Measurements from ENCODE around the gene HHIPL2. TPM values are rescaled to one million over a fixed set of nuclear protein-coding genes. Genes with fewer than 3 reads are reported as not detected.

The HHIPL2 gene
- under 1 TPM; 0.18 to 0.50 TPM for total RNA-seq

- ChIA-PET CTCF (no interaction called here), POLR2A (no interaction called here)
- Mint-ChIP-seq H3K27ac (no peak within 1 kb of the TSS), H3K27me3 (ENCODE audit: low read depth) (peaks cover 11% of the 10 kb centered on the region), H3K36me3 (ENCODE audit: low read depth) (no peaks in the 10 kb centered on the region), H3K4me1 (ENCODE audit: low read depth) (no peaks in the 10 kb centered on the region), H3K4me3 (no peak within 1 kb of the TSS), H3K9me3 (ENCODE audit: insufficient read depth) (no peaks in the 10 kb centered on the region)
- DNase-seq, result no peak
- ATAC-seq, result no peak
Observed at GRCh38 chr1:222547944-222548671, at the start of gene HHIPL2. HHIPL2 (minus strand) TSS chr1:222548104; CDS start chr1:222548044, 60 bp downstream.

- ChIA-PET POLR2A (no interaction called here), CTCF (no interaction called here)
- no peaks in the 10 kb centered on the region for H3K36me3 Mint-ChIP-seq (ENCODE audit: low read depth)
Observed at GRCh38 chr1:222596696-222597095, 48.8 kb upstream of the HHIPL2 start.

GRCh38 chr1:222594789-222595188 lies 46.9 kb upstream of the HHIPL2 start:
- H3K4me1 Mint-ChIP-seq (ENCODE audit: low read depth), result peaks cover 9% of the 10 kb centered on the region
- H3K9me3 Mint-ChIP-seq (ENCODE audit: insufficient read depth), result no peaks in the 10 kb centered on the region
- peaks cover 1% of the 10 kb centered on the region for H3K36me3 Mint-ChIP-seq (ENCODE audit: low read depth)
- peaks cover 2% of the 10 kb centered on the region for H3K27me3 Mint-ChIP-seq (ENCODE audit: low read depth)
- ChIA-PET CTCF (interaction anchor here (1.4 kb wide), 1 partner anchor 40 kb away, joined by 5 read pairs; no protein-coding TSS in a partner anchor), POLR2A (interaction anchor here (0.6 kb wide), 1 partner anchor 59 kb away, joined by 3 read pairs; no protein-coding TSS in a partner anchor)
- no peak overlapping the region for H3K4me3 Mint-ChIP-seq
- H3K27ac Mint-ChIP-seq, result no peak overlapping the region
- DNase-seq, result no peak
- no peak for ATAC-seq

More at GRCh38 chr1:222596696-222597095, 48.8 kb upstream of the HHIPL2 start:
- Mint-ChIP-seq H3K27ac (no peak overlapping the region), H3K4me1 (ENCODE audit: low read depth) (no peaks in the 10 kb centered on the region), H3K27me3 (ENCODE audit: low read depth) (peaks cover 4% of the 10 kb centered on the region), H3K4me3 (no peak overlapping the region), H3K9me3 (ENCODE audit: insufficient read depth) (no peaks in the 10 kb centered on the region)
- no peak for DNase-seq
- ATAC-seq, result no peak

DNA sequence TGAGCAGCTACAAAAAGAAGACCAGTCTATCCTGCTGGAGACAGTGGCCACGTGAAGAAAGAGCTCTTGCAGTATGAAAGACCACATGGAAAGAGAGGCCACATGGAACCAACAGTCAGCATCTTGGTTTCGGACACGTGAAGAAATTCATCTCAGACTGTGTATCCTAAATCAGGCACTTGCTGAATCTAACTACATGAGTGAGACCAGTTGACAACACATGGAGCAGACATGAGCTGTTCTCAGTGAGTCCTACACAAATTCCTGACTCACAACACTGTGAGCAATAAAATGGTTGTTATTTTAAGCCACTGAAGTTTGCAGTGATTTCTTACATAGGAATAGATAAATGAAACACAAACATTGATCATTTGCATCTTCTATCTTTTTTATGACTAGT lies 44.3 kb upstream of the HHIPL2 start:
- no peak overlapping the region for H3K27ac Mint-ChIP-seq
- H3K4me1 Mint-ChIP-seq (ENCODE audit: low read depth), result peaks cover 32% of the 10 kb centered on the region
- POLR2A ChIA-PET, result interaction anchor here (0.8 kb wide), 1 partner anchor 121 kb away, joined by 3 read pairs; no protein-coding TSS in a partner anchor

DNA sequence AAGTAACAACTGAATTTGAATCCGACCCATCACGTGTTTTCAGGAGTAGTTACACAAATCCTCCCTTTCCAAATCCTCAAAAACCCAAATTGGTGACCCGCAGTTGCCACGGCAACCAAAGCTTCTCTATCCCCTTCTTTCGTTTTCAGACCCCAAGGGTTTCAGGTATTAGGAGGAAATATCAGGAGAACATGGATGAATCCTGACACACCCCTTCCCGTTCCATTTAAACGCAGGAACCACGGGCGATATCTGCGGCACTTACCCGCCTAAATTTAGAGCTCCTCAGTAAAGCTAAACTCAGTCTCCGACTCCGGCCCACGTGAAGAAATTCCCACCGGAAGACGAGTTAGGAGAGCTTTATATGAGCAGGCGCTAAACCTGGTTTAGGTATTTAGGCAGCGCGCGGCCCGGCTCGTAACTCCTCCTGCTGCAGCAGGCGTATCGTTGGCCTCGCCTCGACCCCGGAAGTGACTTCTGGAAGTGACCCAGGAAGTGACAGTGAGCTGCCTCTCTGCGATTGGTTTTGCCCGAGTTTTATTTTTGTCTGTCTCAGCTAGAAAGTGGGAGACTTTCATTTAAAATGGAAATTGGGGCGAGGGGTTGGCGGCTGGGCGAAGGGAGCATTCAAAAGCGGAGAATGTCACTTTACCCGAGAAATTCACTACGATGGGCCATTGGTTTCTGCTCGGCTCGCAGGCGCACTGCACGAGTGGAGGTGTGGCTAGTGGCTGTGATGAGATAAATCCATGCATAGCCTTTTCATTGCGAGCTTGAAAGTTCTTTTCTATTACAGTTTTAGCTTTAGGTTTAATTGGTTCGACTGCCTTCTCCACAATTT lies 41.8 kb upstream of the HHIPL2 start, which contains the start of gene TAF1A:
TSS of gene TAF1A (minus strand) at position 472 of the 841 bp plus-strand sequence.
- ATAC-seq (peak; percentile 100), DNase-seq (peak; percentile 92)
- Mint-ChIP-seq H3K4me3 (peak within 1 kb of the TSS; percentile 97), H3K4me1 (ENCODE audit: low read depth) (peaks cover 42% of the 10 kb centered on the region), H3K36me3 (ENCODE audit: low read depth) (peaks cover 26% of the 10 kb centered on the region), H3K9me3 (ENCODE audit: insufficient read depth) (no peaks in the 10 kb centered on the region), H3K27ac (peak within 1 kb of the TSS; percentile 99), H3K27me3 (ENCODE audit: low read depth) (no peaks in the 10 kb centered on the region)
- ChIA-PET POLR2A (interaction anchor here (0.5 to 1.6 kb wide), 9 partner anchors 9 to 123 kb away, joined by 3 to 8 read pairs (median 4); partner anchors contain the start of genes AIDA and BROX), CTCF (interaction anchor here (0.7 to 3.3 kb wide), 10 partner anchors 9 to 125 kb away, joined by 3 to 30 read pairs (median 4); no protein-coding TSS in a partner anchor)

More for the DNA sequence above, 44.3 kb upstream of the HHIPL2 start:
- ATAC-seq (no peak), DNase-seq (no peak)
- no peak overlapping the region for H3K4me3 Mint-ChIP-seq
- H3K27me3 Mint-ChIP-seq (ENCODE audit: low read depth), result no peaks in the 10 kb centered on the region
- H3K36me3 Mint-ChIP-seq (ENCODE audit: low read depth), result peaks cover 14% of the 10 kb centered on the region
- CTCF ChIA-PET, result interaction anchor here (0.6 kb wide), 1 partner anchor 120 kb away, joined by 3 read pairs; no protein-coding TSS in a partner anchor
- H3K9me3 Mint-ChIP-seq (ENCODE audit: insufficient read depth), result no peaks in the 10 kb centered on the region

DNA sequence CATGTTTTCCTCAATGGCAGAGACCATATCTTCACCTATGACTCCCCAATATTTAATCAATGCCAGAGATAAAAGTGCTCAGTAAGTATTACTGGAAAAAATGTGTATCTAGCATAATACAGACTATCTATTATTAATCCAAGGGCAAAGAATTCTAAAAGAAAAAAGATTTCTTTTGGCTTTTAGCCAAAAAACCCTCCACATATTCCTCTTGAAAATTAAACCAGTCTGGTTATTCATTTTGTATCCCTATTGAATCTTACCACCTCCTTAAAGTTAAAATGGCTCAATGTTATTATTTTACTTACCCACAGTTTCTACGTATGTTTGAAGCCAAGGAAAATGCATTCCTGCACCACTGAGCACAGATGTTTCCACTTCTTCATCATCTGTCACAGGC lies 40.2 kb upstream of the HHIPL2 start:
- Mint-ChIP-seq H3K4me3 (no peak overlapping the region), H3K9me3 (ENCODE audit: insufficient read depth) (no peaks in the 10 kb centered on the region), H3K36me3 (ENCODE audit: low read depth) (peaks cover 33% of the 10 kb centered on the region), H3K27me3 (ENCODE audit: low read depth) (no peaks in the 10 kb centered on the region), H3K27ac (no peak overlapping the region), H3K4me1 (ENCODE audit: low read depth) (peaks cover 42% of the 10 kb centered on the region)
- CTCF ChIA-PET, result no interaction called here
- no peak for ATAC-seq
- no peak for DNase-seq
- POLR2A ChIA-PET, result no interaction called here

- H3K36me3 Mint-ChIP-seq (ENCODE audit: low read depth), result peaks cover 45% of the 10 kb centered on the region
- no peak for ATAC-seq
- no peaks in the 10 kb centered on the region for H3K27me3 Mint-ChIP-seq (ENCODE audit: low read depth)
- H3K4me3 Mint-ChIP-seq, result no peak overlapping the region
- H3K4me1 Mint-ChIP-seq (ENCODE audit: low read depth), result peaks cover 45% of the 10 kb centered on the region
- no peak overlapping the region for H3K27ac Mint-ChIP-seq
- ChIA-PET CTCF (interaction anchor here (1.7 kb wide), 1 partner anchor 23 kb away, joined by 6 read pairs; no protein-coding TSS in a partner anchor), POLR2A (no interaction called here)
- DNase-seq, result no peak
- no peaks in the 10 kb centered on the region for H3K9me3 Mint-ChIP-seq (ENCODE audit: insufficient read depth)
Observed at GRCh38 chr1:222586842-222587241, 38.9 kb upstream of the HHIPL2 start.

- Mint-ChIP-seq H3K27me3 (ENCODE audit: low read depth) (no peaks in the 10 kb centered on the region), H3K9me3 (ENCODE audit: insufficient read depth) (no peaks in the 10 kb centered on the region), H3K36me3 (ENCODE audit: low read depth) (peaks cover 47% of the 10 kb centered on the region), H3K4me1 (ENCODE audit: low read depth) (peaks cover 20% of the 10 kb centered on the region), H3K27ac (no peak overlapping the region), H3K4me3 (no peak overlapping the region)
- ChIA-PET POLR2A (no interaction called here), CTCF (no interaction called here)
- ATAC-seq (no peak), DNase-seq (no peak)
Observed at GRCh38 chr1:222583079-222583478, 35.2 kb upstream of the HHIPL2 start.

DNA sequence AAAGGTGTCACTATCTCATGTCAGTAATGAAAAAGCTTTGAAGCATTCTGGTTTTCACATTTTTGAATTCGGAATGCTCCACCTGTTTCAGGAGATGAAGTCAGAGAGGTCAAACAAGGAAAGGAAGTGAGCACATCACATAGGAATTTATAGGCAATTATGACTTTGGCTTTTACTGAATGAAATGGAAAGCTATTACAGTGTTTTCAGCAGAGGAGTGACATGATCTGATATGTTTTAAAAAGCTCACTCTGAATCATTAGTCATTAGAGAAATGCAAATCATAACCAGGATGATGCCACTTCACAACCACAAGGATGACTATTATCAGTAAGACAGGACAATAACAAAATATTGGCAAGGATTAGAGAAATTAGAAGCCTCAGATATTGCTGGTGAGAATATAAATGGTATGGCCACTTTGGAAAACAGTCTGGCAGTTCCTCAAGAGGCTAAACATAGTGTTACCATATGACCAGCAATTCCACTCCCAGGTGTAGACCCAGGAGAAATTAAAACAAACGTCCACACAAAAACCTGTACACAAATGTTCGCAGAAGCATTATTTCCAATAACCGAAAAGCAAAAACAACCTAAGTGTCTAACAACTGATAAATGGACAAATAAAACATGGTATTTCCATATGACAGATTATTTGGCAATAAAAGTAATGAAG lies 34.3 kb upstream of the HHIPL2 start:
- CTCF ChIA-PET, result interaction anchor here (1.6 kb wide), 1 partner anchor 52 kb away, joined by 4 read pairs; no protein-coding TSS in a partner anchor
- no peaks in the 10 kb centered on the region for H3K9me3 Mint-ChIP-seq (ENCODE audit: insufficient read depth)
- H3K4me1 Mint-ChIP-seq (ENCODE audit: low read depth), result peaks cover 14% of the 10 kb centered on the region
- H3K4me3 Mint-ChIP-seq, result no peak overlapping the region
- DNase-seq (no peak), ATAC-seq (no peak)
- H3K27me3 Mint-ChIP-seq (ENCODE audit: low read depth), result no peaks in the 10 kb centered on the region
- POLR2A ChIA-PET, result no interaction called here
- H3K27ac Mint-ChIP-seq, result no peak overlapping the region
- H3K36me3 Mint-ChIP-seq (ENCODE audit: low read depth), result peaks cover 45% of the 10 kb centered on the region

- Mint-ChIP-seq H3K4me3 (no peak overlapping the region), H3K36me3 (ENCODE audit: low read depth) (peaks cover 39% of the 10 kb centered on the region), H3K27ac (no peak overlapping the region), H3K4me1 (ENCODE audit: low read depth) (peaks cover 3% of the 10 kb centered on the region), H3K9me3 (ENCODE audit: insufficient read depth) (no peaks in the 10 kb centered on the region), H3K27me3 (ENCODE audit: low read depth) (no peaks in the 10 kb centered on the region)
- ChIA-PET CTCF (no interaction called here), POLR2A (no interaction called here)
- no peak for DNase-seq
- no peak for ATAC-seq
Observed at GRCh38 chr1:222579316-222579715, 31.4 kb upstream of the HHIPL2 start.

DNA sequence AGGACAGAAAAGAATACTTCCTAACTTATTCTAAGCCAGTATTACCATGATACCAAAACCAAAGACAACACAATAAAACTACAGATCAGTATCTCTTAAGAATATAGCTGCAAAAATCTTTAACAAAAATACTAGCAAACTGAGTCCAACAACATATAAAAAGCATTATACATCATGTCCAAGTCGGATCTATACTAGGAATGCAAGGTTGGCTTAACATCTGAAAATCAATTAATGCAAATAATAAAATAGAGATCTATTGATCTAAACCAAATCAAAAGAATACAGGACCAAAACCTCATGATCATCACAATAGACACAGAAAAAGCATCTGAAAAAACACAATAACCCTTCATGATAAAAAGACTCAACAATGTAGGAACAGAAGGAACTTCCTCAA lies 22.9 kb upstream of the HHIPL2 start:
- ChIA-PET POLR2A (interaction anchor here (0.7 kb wide), 1 partner anchor 20 kb away, joined by 3 read pairs; no protein-coding TSS in a partner anchor), CTCF (interaction anchor here (1.4 kb wide), 1 partner anchor 11 kb away, joined by 4 read pairs; no protein-coding TSS in a partner anchor)
- ATAC-seq, result no peak
- H3K36me3 Mint-ChIP-seq (ENCODE audit: low read depth), result peaks cover 53% of the 10 kb centered on the region
- no peaks in the 10 kb centered on the region for H3K4me1 Mint-ChIP-seq (ENCODE audit: low read depth)
- H3K4me3 Mint-ChIP-seq, result no peak overlapping the region
- H3K9me3 Mint-ChIP-seq (ENCODE audit: insufficient read depth), result peaks cover 6% of the 10 kb centered on the region
- no peak for DNase-seq
- no peaks in the 10 kb centered on the region for H3K27me3 Mint-ChIP-seq (ENCODE audit: low read depth)
- H3K27ac Mint-ChIP-seq, result no peak overlapping the region
